Measurements from ENCODE around the gene EVA1B.

- TF ChIP-seq ZNF383 (CRISPR knock-in tag; IDR thresholded peaks at IDR 0.05; ENCODE audit: borderline replicate concordance) = no peak
- TF ChIP-seq JUNB (CRISPR knock-in tag; IDR thresholded peaks at IDR 0.05; ENCODE audit: borderline replicate concordance) = no peak
- no peak for TF ChIP-seq ZBTB43 (CRISPR knock-in tag; conservative IDR thresholded peaks at IDR 0.05)
- no peak for TF ChIP-seq EP300 (IDR thresholded peaks at IDR 0.05; ENCODE audit: low read depth in 2 of 2, low read length in 2 of 2)
- TF ChIP-seq EP300 (CRISPR knock-in tag; IDR thresholded peaks at IDR 0.05; ENCODE audit: borderline replicate concordance) = no peak
- TF ChIP-seq, protein P1, sequence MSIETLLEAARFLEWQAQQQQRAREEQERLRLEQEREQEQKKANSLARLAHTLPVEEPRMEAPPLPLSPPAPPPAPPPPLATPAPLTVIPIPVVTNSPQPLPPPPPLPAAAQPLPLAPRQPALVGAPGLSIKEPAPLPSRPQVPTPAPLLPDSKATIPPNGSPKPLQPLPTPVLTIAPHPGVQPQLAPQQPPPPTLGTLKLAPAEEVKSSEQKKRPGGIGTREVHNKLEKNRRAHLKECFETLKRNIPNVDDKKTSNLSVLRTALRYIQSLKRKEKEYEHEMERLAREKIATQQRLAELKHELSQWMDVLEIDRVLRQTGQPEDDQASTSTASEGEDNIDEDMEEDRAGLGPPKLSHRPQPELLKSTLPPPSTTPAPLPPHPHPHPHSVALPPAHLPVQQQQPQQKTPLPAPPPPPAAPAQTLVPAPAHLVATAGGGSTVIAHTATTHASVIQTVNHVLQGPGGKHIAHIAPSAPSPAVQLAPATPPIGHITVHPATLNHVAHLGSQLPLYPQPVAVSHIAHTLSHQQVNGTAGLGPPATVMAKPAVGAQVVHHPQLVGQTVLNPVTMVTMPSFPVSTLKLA (IDR thresholded peaks at IDR 0.05) = no peak
- TF ChIP-seq FOXK1 (CRISPR knock-in tag; IDR thresholded peaks at IDR 0.05; ENCODE audit: borderline replicate concordance, low read depth) = no peak
- TF ChIP-seq, protein P2, sequence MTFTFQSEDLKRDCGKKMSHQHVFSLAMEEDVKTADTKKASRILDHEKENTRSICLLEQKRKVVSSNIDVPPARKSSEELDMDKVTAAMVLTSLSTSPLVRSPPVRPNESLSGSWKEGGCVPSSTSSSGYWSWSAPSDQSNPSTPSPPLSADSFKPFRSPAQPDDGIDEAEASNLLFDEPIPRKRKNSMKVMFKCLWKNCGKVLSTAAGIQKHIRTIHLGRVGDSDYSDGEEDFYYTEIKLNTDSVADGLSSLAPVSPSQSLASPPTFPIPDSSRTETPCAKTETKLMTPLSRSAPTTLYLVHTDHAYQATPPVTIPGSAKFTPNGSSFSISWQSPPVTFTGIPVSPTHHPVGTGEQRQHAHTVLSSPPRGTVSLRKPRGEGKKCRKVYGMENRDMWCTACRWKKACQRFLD (CRISPR knock-in tag; IDR thresholded peaks at IDR 0.05; ENCODE audit: borderline replicate concordance) = no peak
- TF ChIP-seq, protein P3, sequence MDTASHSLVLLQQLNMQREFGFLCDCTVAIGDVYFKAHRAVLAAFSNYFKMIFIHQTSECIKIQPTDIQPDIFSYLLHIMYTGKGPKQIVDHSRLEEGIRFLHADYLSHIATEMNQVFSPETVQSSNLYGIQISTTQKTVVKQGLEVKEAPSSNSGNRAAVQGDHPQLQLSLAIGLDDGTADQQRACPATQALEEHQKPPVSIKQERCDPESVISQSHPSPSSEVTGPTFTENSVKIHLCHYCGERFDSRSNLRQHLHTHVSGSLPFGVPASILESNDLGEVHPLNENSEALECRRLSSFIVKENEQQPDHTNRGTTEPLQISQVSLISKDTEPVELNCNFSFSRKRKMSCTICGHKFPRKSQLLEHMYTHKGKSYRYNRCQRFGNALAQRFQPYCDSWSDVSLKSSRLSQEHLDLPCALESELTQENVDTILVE (CRISPR knock-in tag; IDR thresholded peaks at IDR 0.05) = no peak
- no peak for TF ChIP-seq MATR3 (CRISPR knock-in tag; IDR thresholded peaks at IDR 0.05)
- TF ChIP-seq U2AF1 (optimal IDR thresholded peaks at IDR 0.05; ENCODE audit: low read depth, low read length) = no peak
- TF ChIP-seq ZSCAN30 (CRISPR knock-in tag; IDR thresholded peaks at IDR 0.05) = no peak
- TF ChIP-seq FOXJ3 (CRISPR knock-in tag; IDR thresholded peaks at IDR 0.05; ENCODE audit: borderline replicate concordance) = no peak
- TF ChIP-seq ZBTB40 (IDR thresholded peaks at IDR 0.05) = no peak
- no peak for TF ChIP-seq ZBTB40 (CRISPR knock-in tag; IDR thresholded peaks at IDR 0.05)
- TF ChIP-seq REST (IDR thresholded peaks at IDR 0.05; ENCODE audit: borderline replicate concordance in 1 of 2, low read depth in 1 of 2, low read length in 2 of 2) = no peak
Observed at GRCh38 chr1:36287595-36287994, 35.9 kb downstream of the EVA1B start.
